SK-N-SH treated with all-trans-retinoic acid at 6 μM for 48 hours (cell line): ENCODE results near the gene ARHGEF38.

Experiments used
- ZFP30 ChIP-seq: fragments of 450-650 bp; formaldehyde crosslinking; IDR thresholded peaks from 2 replicates; pipeline ENCODE4 v1.5.0; 2022; ENCODE audit warnings: mild to moderate bottlenecking, moderate library complexity
- TF ChIP-seq, protein P1 (sequence below): fragments of 250-450 bp; sonication (Bioruptor Pico); IDR thresholded peaks from 2 replicates; pipeline ENCODE4 v1.5.1; 2020; ENCODE audit warnings: low read depth, mild to moderate bottlenecking, moderate library complexity

DNA sequence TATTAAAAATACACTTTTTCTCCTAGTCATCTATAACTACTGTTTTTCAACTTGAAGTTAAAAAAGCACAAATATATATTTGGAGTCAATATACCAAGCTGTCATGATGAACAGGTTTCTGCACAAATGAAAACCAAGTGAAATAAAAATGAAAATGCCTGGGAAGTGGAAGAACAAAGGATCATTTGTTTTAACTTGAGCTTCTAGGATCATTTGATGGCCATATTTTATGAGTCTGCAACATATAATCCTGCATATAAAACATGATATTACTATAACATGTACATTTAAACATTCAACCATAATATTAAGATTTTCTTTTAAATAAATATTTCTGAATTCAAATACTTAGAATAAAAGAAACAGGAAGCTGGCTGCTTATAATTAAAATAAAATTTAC lies 8.5 kb upstream of the ARHGEF38 start:
- no peak for TF ChIP-seq ZFP30 (CRISPR knock-in tag)
- TF ChIP-seq, protein P1, sequence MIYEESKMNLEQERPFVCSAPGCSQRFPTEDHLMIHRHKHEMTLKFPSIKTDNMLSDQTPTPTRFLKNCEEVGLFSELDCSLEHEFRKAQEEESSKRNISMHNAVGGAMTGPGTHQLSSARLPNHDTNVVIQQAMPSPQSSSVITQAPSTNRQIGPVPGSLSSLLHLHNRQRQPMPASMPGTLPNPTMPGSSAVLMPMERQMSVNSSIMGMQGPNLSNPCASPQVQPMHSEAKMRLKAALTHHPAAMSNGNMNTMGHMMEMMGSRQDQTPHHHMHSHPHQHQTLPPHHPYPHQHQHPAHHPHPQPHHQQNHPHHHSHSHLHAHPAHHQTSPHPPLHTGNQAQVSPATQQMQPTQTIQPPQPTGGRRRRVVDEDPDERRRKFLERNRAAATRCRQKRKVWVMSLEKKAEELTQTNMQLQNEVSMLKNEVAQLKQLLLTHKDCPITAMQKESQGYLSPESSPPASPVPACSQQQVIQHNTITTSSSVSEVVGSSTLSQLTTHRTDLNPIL = no peak
